MM.1S (cell line): Measurements from ENCODE around the gene LRRC27.
"Not testable (repeated sequence)": the region's sequence is repeated elsewhere in the genome, so short reads cannot be mapped to it uniquely, and the experiment has no call there.

Experiments
- EZH2 ChIP-seq: fragments of 300-600 bp; sonication (generic); optimal IDR thresholded peaks from 2 replicates; pipeline ENCODE3; 2017; ENCODE audit warnings: low read depth, mild to moderate bottlenecking, antibody characterized with exemption, low read length, mixed read lengths
- EZH2phosphoT487 ChIP-seq: fragments of 300-600 bp; sonication (generic); IDR thresholded peaks from 2 replicates; pipeline ENCODE4 v1.6.1; 2018; ENCODE audit warnings: antibody characterized with exemption, low read length
- TF ChIP-seq, protein P1 (sequence below): fragments of 300-600 bp; sonication (generic); IDR thresholded peaks from 2 replicates; pipeline ENCODE4 v1.5.1; 2016; ENCODE audit warnings: antibody characterized with exemption, low read length, mixed read lengths

DNA sequence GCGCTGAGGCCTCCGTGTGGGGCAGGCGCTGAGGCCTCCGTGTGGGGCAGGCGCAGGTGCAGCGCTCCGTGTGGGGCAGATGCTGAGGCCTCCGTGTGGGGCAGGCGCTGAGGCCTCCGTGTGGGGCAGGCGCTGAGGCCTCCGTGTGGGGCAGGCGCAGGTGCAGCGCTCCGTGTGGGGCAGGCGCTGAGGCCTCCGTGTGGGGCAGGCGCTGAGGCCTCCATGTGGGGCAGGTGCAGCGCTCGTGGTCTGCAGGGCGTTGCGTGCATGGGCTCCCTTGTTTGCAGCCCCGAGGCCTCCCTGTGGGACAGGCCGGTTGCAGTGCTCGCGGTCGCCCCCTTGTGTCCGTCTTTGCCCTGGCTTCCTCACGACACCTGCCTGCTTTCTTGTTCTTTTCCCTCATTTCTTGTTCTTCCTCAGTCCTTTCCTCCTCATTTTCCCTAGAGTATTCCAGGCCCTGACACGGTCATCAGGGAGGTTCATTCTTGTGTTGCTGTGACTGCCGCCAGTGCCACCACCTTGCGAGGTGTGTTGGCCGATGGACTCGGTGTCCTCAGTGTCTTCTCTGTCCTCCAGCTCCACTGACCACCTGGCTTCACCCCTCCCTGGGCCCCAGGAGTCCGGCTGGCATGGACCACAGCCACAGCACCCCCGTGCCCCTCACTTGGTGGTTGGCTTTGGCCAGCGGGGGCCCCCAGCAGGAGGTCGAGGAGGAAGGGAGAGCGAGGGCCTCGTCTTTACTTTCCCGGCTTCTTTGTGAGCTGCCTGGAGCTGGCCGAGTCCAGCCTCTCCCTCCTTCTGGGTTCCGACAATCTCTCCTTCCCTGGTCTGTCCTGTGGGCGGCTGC lies 20.7 kb downstream of the LRRC27 start:
- TF ChIP-seq, protein P1, sequence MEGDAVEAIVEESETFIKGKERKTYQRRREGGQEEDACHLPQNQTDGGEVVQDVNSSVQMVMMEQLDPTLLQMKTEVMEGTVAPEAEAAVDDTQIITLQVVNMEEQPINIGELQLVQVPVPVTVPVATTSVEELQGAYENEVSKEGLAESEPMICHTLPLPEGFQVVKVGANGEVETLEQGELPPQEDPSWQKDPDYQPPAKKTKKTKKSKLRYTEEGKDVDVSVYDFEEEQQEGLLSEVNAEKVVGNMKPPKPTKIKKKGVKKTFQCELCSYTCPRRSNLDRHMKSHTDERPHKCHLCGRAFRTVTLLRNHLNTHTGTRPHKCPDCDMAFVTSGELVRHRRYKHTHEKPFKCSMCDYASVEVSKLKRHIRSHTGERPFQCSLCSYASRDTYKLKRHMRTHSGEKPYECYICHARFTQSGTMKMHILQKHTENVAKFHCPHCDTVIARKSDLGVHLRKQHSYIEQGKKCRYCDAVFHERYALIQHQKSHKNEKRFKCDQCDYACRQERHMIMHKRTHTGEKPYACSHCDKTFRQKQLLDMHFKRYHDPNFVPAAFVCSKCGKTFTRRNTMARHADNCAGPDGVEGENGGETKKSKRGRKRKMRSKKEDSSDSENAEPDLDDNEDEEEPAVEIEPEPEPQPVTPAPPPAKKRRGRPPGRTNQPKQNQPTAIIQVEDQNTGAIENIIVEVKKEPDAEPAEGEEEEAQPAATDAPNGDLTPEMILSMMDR = peak; percentile 53
- not testable (repeated sequence) for TF ChIP-seq EZH2, EZH2phosphoT487
